ENCODE measurements around the gene RPS19BP1.

- TF ChIP-seq POLR2AphosphoS5 (IDR thresholded peaks at IDR 0.05; ENCODE audit: low read depth, low read length) (no peak), RAD21 (IDR thresholded peaks at IDR 0.05; ENCODE audit: low read length) (no peak), ZBTB33 (IDR thresholded peaks at IDR 0.05; ENCODE audit: borderline replicate concordance, low read depth) (no peak), EP300 (IDR thresholded peaks at IDR 0.05; ENCODE audit: borderline replicate concordance in 1 of 2, low read depth in 1 of 2, low read length in 1 of 2) (no peak), CTCF (IDR thresholded peaks at IDR 0.05) (no peak), ELF1 (IDR thresholded peaks at IDR 0.05) (no peak), YY1 (IDR thresholded peaks at IDR 0.05; ENCODE audit: low read depth) (no peak), MAX (IDR thresholded peaks at IDR 0.05; ENCODE audit: low read depth) (no peak), SIN3A (IDR thresholded peaks at IDR 0.05; ENCODE audit: borderline replicate concordance, low read depth, low read length) (no peak), TCF12 (IDR thresholded peaks at IDR 0.05) (no peak), GATA2 (CRISPR knock-in tag; IDR thresholded peaks at IDR 0.05) (no peak), TAF1 (IDR thresholded peaks at IDR 0.05; ENCODE audit: borderline replicate concordance, low read depth, low read length) (no peak)
These were observed 1.7 kb downstream of the RPS19BP1 start for GRCh38 chr22:39530692-39531331.

Measured in SK-N-SH (cell line).